Mucosa of rectum (tissue), 2 donors: ENCODE measurements around the gene PCDHGA8.

Source experiments
- H3K27ac ChIP-seq, 2 donors: one replicate each; pipeline ENCODE4 v1.7.0; 2013; ENCODE audit warnings: inconsistent platforms in 2 of 2, low read depth in 2 of 2, low read length in 2 of 2
- H3K27me3 ChIP-seq, 2 donors: one replicate each; pipeline ENCODE4 v1.7.0; 2013; ENCODE audit warnings: low read length in 2 of 2; ENCODE audit not compliant: control insufficient read depth in 2 of 2, insufficient read depth in 2 of 2
- H3K36me3 ChIP-seq, 2 donors: one replicate each; pipeline ENCODE4 v1.7.0; 2013; ENCODE audit warnings: low read length in 2 of 2; ENCODE audit not compliant: control insufficient read depth in 2 of 2, insufficient read depth in 2 of 2
- H3K4me1 ChIP-seq, 2 donors: one replicate each; pipeline ENCODE4 v1.7.0; 2013; ENCODE audit warnings: low read length in 2 of 2, mild to moderate bottlenecking in 1 of 2; ENCODE audit not compliant: control insufficient read depth in 2 of 2, insufficient read depth in 2 of 2
- H3K4me3 ChIP-seq, 2 donors: one replicate each; pipeline ENCODE4 v1.7.0; 2013; ENCODE audit warnings: low read length in 2 of 2
- H3K9ac ChIP-seq, 2 donors: one replicate each; pipeline ENCODE4 v1.7.0; 2013; ENCODE audit warnings: low read length in 2 of 2, low read depth in 1 of 2, mild to moderate bottlenecking in 1 of 2
- H3K9me3 ChIP-seq, 2 donors: one replicate each; pipeline ENCODE4 v1.7.0; 2013; ENCODE audit warnings: low read length in 2 of 2; ENCODE audit not compliant: control insufficient read depth in 2 of 2
- donor health status: healthy.
- donor health status: Normal muscosa, but diverticular disease.

Gene PCDHGA8

GRCh38 chr5:141355641-141356040 is 36.8 kb upstream of the PCDHGA8 start:
- Histone ChIP-seq H3K36me3 (no peaks in the 10 kb centered on the region), H3K9ac (no peak overlapping the region), H3K4me1 (no peaks in the 10 kb centered on the region), H3K27ac (no peak overlapping the region), H3K9me3 (peaks cover 3 to 23% of the 10 kb centered on the region in 2 donors), H3K4me3 (no peak overlapping the region), H3K27me3 (no peaks in the 10 kb centered on the region)

GRCh38 chr5:141356133-141356532 is 36.3 kb upstream of the PCDHGA8 start:
- Histone ChIP-seq H3K9me3 (peaks cover 3 to 23% of the 10 kb centered on the region in 2 donors), H3K27ac (no peak overlapping the region), H3K4me1 (no peaks in the 10 kb centered on the region), H3K27me3 (no peaks in the 10 kb centered on the region), H3K4me3 (no peak overlapping the region), H3K36me3 (no peaks in the 10 kb centered on the region), H3K9ac (no peak overlapping the region)

GRCh38 chr5:141356950-141357349 is 35.5 kb upstream of the PCDHGA8 start:
- Histone ChIP-seq H3K36me3 (no peaks in the 10 kb centered on the region), H3K27ac (no peak overlapping the region), H3K4me1 (no peaks in the 10 kb centered on the region), H3K9me3 (peaks cover 3 to 25% of the 10 kb centered on the region in 2 donors), H3K9ac (no peak overlapping the region), H3K4me3 (no peak overlapping the region), H3K27me3 (no peaks in the 10 kb centered on the region)

- no peak within 1 kb of the TSS for H3K9ac ChIP-seq
- H3K4me1 ChIP-seq: no peaks in the 10 kb centered on the region
- peak within 1 kb of the TSS; percentile 34 to 69 for H3K4me3 ChIP-seq
Observed at GRCh38 chr5:141359790-141360426, 32.5 kb upstream of the PCDHGA8 start, which contains the start of gene PCDHGB2. PCDHGB2 (plus strand) TSS chr5:141359994; CDS start chr5:141360136, 142 bp downstream.

GRCh38 chr5:141360685-141361084 is 31.7 kb upstream of the PCDHGA8 start:
- Histone ChIP-seq H3K4me1 (no peaks in the 10 kb centered on the region), H3K9me3 (peaks cover 22 to 31% of the 10 kb centered on the region in 2 donors), H3K27me3 (peaks cover 0 to 6% of the 10 kb centered on the region in 2 donors), H3K9ac (no peak overlapping the region), H3K27ac (no peak overlapping the region), H3K4me3 (no peak overlapping the region), H3K36me3 (no peaks in the 10 kb centered on the region)

More at GRCh38 chr5:141359790-141360426, 32.5 kb upstream of the PCDHGA8 start, which contains the start of gene PCDHGB2:
- Histone ChIP-seq H3K27ac (no peak within 1 kb of the TSS), H3K27me3 (no peaks in the 10 kb centered on the region), H3K9me3 (peaks cover 17 to 29% of the 10 kb centered on the region in 2 donors), H3K36me3 (no peaks in the 10 kb centered on the region)

GRCh38 chr5:141362719-141363118 is 29.7 kb upstream of the PCDHGA8 start:
- Histone ChIP-seq H3K9me3 (peaks cover 25 to 41% of the 10 kb centered on the region in 2 donors), H3K9ac (no peak overlapping the region), H3K27me3 (peaks cover 0 to 6% of the 10 kb centered on the region in 2 donors), H3K4me3 (no peak overlapping the region), H3K27ac (no peak overlapping the region), H3K36me3 (no peaks in the 10 kb centered on the region), H3K4me1 (no peaks in the 10 kb centered on the region)

- no peak within 1 kb of the TSS for H3K9ac ChIP-seq
- H3K4me1 ChIP-seq: no peaks in the 10 kb centered on the region
- no peak within 1 kb of the TSS for H3K4me3 ChIP-seq
- H3K36me3 ChIP-seq: no peaks in the 10 kb centered on the region
- peaks cover 25 to 41% of the 10 kb centered on the region in 2 donors for H3K9me3 ChIP-seq
- H3K27me3 ChIP-seq: peaks cover 0 to 6% of the 10 kb centered on the region in 2 donors
- H3K27ac ChIP-seq: no peak within 1 kb of the TSS
Observed at GRCh38 chr5:141363952-141364660, 28.3 kb upstream of the PCDHGA8 start, which contains the start of gene PCDHGA5. PCDHGA5 (plus strand) TSS chr5:141364162; CDS start chr5:141364331, 169 bp downstream.

GRCh38 chr5:141366016-141366896 is 26.2 kb upstream of the PCDHGA8 start:
- H3K9me3 ChIP-seq: peaks cover 29 to 45% of the 10 kb centered on the region in 2 donors
- H3K9ac ChIP-seq: no peak overlapping the region
- no peak overlapping the region for H3K27ac ChIP-seq
- no peaks in the 10 kb centered on the region for H3K4me1 ChIP-seq
- H3K36me3 ChIP-seq: no peaks in the 10 kb centered on the region
- H3K4me3 ChIP-seq: no peak overlapping the region
- peaks cover 0 to 6% of the 10 kb centered on the region in 2 donors for H3K27me3 ChIP-seq

- H3K36me3 ChIP-seq: no peaks in the 10 kb centered on the region
- no peaks in the 10 kb centered on the region for H3K4me1 ChIP-seq
- peaks cover 0 to 4% of the 10 kb centered on the region in 2 donors for H3K27me3 ChIP-seq
- H3K9ac ChIP-seq: no peak within 1 kb of the TSS
- peak within 1 kb of the TSS; percentile 46 to 58 for H3K4me3 ChIP-seq
- peaks cover 39 to 43% of the 10 kb centered on the region in 2 donors for H3K9me3 ChIP-seq
- H3K27ac ChIP-seq: no peak within 1 kb of the TSS
Observed at GRCh38 chr5:141369994-141370848, 22.2 kb upstream of the PCDHGA8 start, which contains the start of gene PCDHGB3. PCDHGB3 (plus strand) TSS chr5:141370242; CDS start chr5:141370395, 153 bp downstream.
